Body of pancreas (tissue), 4 donors: ENCODE results near the gene FIS1. TPM values are rescaled to one million over a fixed set of nuclear protein-coding genes. Genes with fewer than 3 reads are reported as not detected.
A peak's percentile ranks its signal among the peaks of the same experiment; 100 is the strongest.

ENCODE experiments used
- ATAC-seq: fragments of 150-250 bp; one replicate; pipeline ENCODE4 v1.9.1; 2016
- DNase-seq, 4 donors: peaks; one replicate each; pipeline ENCODE4 v3.0.0-alpha.2; 2019
- H3K27ac ChIP-seq, 4 donors: fragments of 200-600 bp; sonication (generic); 1 replicate in 3 of 4; 2 replicates in 1 of 4; pipeline versions ENCODE4 v1.5.1 to v1.6.1; 2016 to 2019; ENCODE audit warnings: mild to moderate bottlenecking in 1 of 4, mixed read lengths in 1 of 4, moderate library complexity in 1 of 4
- H3K27me3 ChIP-seq, 2 donors: fragments of 200-600 bp; sonication (generic); one replicate each; pipeline ENCODE4 v1.6.0; 2016; ENCODE audit warnings: mild to moderate bottlenecking in 1 of 2
- H3K36me3 ChIP-seq, 2 donors: fragments of 200-600 bp; sonication (generic); replicated peaks in 1 of 2; 2 replicates each; pipeline ENCODE4 v1.5.1; 2016; ENCODE audit warnings: low read depth in 2 of 2; ENCODE audit not compliant: insufficient read depth in 1 of 2
- H3K4me1 ChIP-seq: fragments of 200-600 bp; sonication (generic); one replicate; pipeline ENCODE4 v1.6.0; 2016
- H3K4me3 ChIP-seq, 2 donors: fragments of 200-600 bp; sonication (generic); 1 replicate in 1 of 2; 2 replicates in 1 of 2; pipeline ENCODE4 v1.5.1; 2016 to 2019
- H3K9me3 ChIP-seq, 3 donors: fragments of 200-600 bp; sonication (generic); 1 replicate in 2 of 3; 2 replicates in 1 of 3; pipeline ENCODE4 v1.5.1; 2016
- POLR2A ChIP-seq, 3 donors: fragments of 450-650 bp; IDR thresholded peaks; one replicate each; pipeline ENCODE4 v1.6.1; 2016; ENCODE audit warnings: antibody characterized with exemption in 3 of 3, mild to moderate bottlenecking in 2 of 3
- WGBS, 2 donors: methylation state at CpG; one replicate each; pipeline ENCODE4 v1.1.5; 2017; 5-methylcytosine and 5-hydroxymethylcytosine counted together
- intact Hi-C: fragments of 100-400 bp; cut with DNase I; formaldehyde crosslinking; loops from one replicate; pipeline ENCODE4 v1.15.1; 2023
- total RNA-seq, 2 donors: library from RNA; depleted of rRNA; stranded (reverse); fragments of >200 nt; gene quantifications; one replicate each; pipeline ENCODE4 v1.1.0, GENCODE V29; 2016
- TF ChIP-seq, protein P1 (sequence below), 7 experiments: fragments of 450-650 bp in 4 of 7; fragments of 200-600 bp in 3 of 7; sonication (generic) in 3 of 7; IDR thresholded peaks; one replicate each; pipeline ENCODE4 v1.5.1; 2016 to 2019; ENCODE audit warnings: antibody characterized with exemption in 7 of 7

FIS1 gene
- total RNA-seq, 2 donors from 2014 or later: 88.2 to 148 TPM

DNA sequence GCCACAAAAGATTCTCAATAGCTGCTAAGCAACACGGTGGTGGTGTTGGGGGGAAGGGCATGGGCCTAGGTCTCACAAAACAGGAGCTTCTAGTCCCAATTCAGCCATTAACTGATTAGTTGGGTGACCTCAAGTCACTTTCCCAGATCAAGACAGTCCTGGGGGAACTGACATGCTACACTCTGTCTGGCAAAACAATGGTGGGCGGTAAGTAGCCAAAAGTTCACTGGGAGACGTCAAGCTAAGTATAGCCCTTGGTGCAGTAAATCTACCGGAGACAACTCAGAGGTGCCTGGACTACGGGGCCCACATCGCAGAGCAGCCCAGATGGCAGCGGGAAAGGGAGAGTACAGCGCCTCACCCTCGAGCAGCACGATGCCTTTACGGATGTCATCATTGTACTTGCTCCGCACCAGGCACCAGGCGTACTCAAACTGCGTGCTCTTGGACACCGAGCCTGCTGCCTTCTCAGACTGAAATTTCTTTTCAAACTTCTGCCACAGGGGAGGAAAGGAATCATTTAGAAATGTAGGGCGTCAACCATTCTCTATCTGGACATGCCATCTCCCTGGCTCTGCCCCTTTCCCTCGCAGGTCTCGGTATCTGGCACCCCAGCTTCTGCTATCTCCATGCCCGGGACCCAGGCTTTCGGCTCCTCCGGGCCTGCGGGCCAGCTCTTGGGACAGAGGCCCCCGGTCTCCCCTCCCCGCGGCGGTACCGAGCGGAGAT lies 1.1 kb downstream of the FIS1 start:
- no peaks in the 10 kb centered on the region for H3K36me3 ChIP-seq
- no peak for ATAC-seq
- intact Hi-C loops: no loop called here
- H3K9me3 ChIP-seq: no peaks in the 10 kb centered on the region
- H3K4me3 ChIP-seq: peak overlapping the region; percentile 59 to 90
- H3K27ac ChIP-seq: peak overlapping the region; percentile 91 to 95 (median 94)
- no peaks in the 10 kb centered on the region for H3K27me3 ChIP-seq
- WGBS, 2 donors: 15 to 30% methylated on average over 15 to 28 of the region's 28 CpGs
- DNase-seq: peak in 1 of 4 donors; percentile 30
- TF ChIP-seq POLR2A (IDR thresholded peaks at IDR 0.05): no peak
- TF ChIP-seq, protein P1, sequence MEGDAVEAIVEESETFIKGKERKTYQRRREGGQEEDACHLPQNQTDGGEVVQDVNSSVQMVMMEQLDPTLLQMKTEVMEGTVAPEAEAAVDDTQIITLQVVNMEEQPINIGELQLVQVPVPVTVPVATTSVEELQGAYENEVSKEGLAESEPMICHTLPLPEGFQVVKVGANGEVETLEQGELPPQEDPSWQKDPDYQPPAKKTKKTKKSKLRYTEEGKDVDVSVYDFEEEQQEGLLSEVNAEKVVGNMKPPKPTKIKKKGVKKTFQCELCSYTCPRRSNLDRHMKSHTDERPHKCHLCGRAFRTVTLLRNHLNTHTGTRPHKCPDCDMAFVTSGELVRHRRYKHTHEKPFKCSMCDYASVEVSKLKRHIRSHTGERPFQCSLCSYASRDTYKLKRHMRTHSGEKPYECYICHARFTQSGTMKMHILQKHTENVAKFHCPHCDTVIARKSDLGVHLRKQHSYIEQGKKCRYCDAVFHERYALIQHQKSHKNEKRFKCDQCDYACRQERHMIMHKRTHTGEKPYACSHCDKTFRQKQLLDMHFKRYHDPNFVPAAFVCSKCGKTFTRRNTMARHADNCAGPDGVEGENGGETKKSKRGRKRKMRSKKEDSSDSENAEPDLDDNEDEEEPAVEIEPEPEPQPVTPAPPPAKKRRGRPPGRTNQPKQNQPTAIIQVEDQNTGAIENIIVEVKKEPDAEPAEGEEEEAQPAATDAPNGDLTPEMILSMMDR (IDR thresholded peaks at IDR 0.05): no peak
- peaks cover 40% of the 10 kb centered on the region for H3K4me1 ChIP-seq

DNA sequence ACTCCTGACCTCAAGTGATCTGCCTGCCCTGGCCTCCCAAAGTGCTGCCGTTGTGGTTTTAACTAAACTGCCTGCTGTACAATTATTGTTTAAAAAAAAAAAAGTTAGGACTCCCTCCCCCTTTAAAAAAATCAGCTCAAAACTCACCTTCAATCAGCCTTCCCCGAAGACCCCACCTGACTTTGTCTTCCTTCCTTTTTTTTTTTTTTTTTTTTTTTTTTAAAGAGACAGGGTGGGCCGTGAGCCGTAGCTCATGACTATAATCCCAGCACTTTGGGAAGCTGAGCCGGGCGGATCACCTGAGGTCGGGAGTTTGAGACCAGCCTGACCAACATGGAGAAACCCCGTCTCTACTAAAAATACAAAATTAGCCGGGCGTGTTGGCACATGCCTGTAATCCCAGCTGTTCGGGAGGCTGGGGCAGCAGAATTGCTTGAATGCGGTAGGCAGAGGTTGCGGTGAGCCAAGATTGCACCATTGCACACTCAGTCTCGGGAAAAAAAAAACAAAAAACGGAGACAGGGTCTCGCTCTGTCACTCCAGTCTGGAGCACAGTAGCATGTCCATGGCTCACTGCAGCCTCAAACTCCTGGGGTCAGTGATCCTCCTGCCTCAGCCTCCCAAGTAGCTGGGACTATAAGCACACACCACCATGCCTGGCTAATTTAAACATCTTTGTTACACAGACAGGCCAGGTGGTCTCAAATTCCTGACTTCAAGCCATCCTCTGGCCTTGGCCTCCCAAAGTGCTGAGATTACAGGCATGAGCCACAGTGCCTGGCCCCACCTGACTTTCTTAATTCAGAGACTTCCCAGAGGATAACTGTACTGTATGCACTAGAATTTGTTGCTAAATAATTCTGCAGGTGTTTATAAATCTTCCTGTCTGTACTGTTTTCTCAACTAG lies 3.2 kb downstream of the FIS1 start:
- intact Hi-C loops: no loop called here
- H3K4me1 ChIP-seq: peaks cover 60% of the 10 kb centered on the region

DNA sequence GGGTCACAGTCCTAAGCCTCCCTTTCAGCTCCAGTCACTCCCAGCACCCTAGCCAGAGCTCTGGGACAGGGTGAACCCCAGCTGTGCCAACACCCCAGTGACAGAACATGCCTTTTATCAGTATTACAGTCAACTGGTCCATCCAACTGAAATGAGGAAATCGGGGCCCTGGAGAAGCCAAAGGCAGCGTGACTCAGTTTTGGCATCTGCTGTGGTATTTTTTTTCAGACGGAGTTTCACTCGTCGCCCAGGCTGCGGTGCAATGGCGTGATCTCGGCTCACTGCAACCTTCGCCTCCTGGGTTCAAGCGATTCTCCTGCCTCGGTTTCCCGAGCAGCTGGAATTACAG lies 3.9 kb downstream of the FIS1 start:
- 89 to 95% methylated on average over 12 of the region's 12 CpGs for WGBS, 2 donors
- peak overlapping the region in 1 of 4 donors; percentile 87 for H3K27ac ChIP-seq
- TF ChIP-seq POLR2A (IDR thresholded peaks at IDR 0.05): no peak
- TF ChIP-seq, protein P1 (IDR thresholded peaks at IDR 0.05): no peak
- DNase-seq (no peak), ATAC-seq (no peak)
- intact Hi-C loops: no loop called here
- H3K36me3 ChIP-seq: peaks cover 0 to 1% of the 10 kb centered on the region in 2 donors
- no peaks in the 10 kb centered on the region for H3K9me3 ChIP-seq
- no peak overlapping the region for H3K4me3 ChIP-seq
- no peaks in the 10 kb centered on the region for H3K27me3 ChIP-seq
- H3K4me1 ChIP-seq: peaks cover 57% of the 10 kb centered on the region

More for the DNA sequence above, 3.2 kb downstream of the FIS1 start:
- TF ChIP-seq, protein P1 (IDR thresholded peaks at IDR 0.05): no peak
- no peak for TF ChIP-seq POLR2A (IDR thresholded peaks at IDR 0.05)
- ATAC-seq: no peak
- no peaks in the 10 kb centered on the region for H3K9me3 ChIP-seq
- WGBS, 2 donors: 78 to 84% methylated on average over 16 of the region's 16 CpGs
- no peaks in the 10 kb centered on the region for H3K27me3 ChIP-seq
- no peak overlapping the region for H3K27ac ChIP-seq
- DNase-seq: no peak
- peaks cover 0 to 1% of the 10 kb centered on the region in 2 donors for H3K36me3 ChIP-seq
- H3K4me3 ChIP-seq: no peak overlapping the region

DNA sequence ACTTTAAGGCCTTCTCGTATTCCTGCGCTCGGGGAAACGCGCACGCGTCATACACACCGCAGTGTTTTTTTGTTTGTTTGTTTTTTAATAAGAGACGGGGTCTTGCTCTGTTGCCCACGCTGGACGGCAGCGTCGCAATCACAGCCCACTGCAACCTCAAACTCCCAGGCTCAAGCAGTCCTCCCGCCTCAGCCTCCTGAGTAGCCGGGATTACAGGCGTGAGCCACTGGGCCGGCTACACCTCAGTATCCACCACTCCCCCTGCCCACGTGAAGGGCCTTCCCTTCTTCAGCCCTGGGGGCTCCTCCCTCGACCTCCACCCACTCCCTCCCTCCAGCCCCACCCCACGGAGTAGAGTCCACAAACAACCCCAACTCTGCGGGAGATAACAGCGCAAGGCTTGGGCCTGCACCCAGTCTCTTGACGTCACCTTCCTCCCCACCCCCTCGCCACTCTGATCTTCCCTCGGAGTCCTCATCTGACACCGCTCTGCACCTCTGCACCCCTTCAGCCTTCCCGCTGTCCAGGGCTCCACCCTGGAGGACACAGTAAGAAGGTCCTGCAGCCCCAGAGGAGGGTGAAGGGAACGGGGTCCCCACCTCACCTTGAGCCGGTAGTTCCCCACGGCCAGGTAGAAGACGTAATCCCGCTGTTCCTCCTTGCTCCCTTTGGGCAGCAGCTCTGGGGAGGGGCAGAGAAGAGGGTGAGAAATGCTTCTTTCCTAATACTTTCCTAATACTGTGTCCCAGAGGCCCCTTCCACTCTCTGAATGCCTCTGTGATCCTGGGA lies 4.5 kb downstream of the FIS1 start:
- intact Hi-C loops: no loop called here

More for the DNA sequence above, 4.5 kb downstream of the FIS1 start:
- H3K36me3 ChIP-seq: peaks cover 0 to 1% of the 10 kb centered on the region in 2 donors
- no peak overlapping the region for H3K4me3 ChIP-seq
- peaks cover 51% of the 10 kb centered on the region for H3K4me1 ChIP-seq
- peak overlapping the region in 2 of 4 donors; percentile 85 to 87 for H3K27ac ChIP-seq
- H3K9me3 ChIP-seq: no peaks in the 10 kb centered on the region
- TF ChIP-seq POLR2A (IDR thresholded peaks at IDR 0.05): no peak
- TF ChIP-seq, protein P1 (IDR thresholded peaks at IDR 0.05): no peak
- H3K27me3 ChIP-seq: no peaks in the 10 kb centered on the region
- DNase-seq: no peak
- ATAC-seq: no peak
- 89 to 92% methylated on average over 32 of the region's 32 CpGs for WGBS, 2 donors
